ENCODE results near the gene CPLX3. TPM values are rescaled to one million over a fixed set of nuclear protein-coding genes. Genes with fewer than 3 reads are reported as not detected.

The CPLX3 gene
- total RNA-seq = not detected in 2 replicates

GRCh38 chr15:74826364-74826819 is at the start of gene CPLX3:
TSS of gene CPLX3 (plus strand) at chr15:74826627. CDS start at chr15:74826704, 77 bp downstream.

DNA sequence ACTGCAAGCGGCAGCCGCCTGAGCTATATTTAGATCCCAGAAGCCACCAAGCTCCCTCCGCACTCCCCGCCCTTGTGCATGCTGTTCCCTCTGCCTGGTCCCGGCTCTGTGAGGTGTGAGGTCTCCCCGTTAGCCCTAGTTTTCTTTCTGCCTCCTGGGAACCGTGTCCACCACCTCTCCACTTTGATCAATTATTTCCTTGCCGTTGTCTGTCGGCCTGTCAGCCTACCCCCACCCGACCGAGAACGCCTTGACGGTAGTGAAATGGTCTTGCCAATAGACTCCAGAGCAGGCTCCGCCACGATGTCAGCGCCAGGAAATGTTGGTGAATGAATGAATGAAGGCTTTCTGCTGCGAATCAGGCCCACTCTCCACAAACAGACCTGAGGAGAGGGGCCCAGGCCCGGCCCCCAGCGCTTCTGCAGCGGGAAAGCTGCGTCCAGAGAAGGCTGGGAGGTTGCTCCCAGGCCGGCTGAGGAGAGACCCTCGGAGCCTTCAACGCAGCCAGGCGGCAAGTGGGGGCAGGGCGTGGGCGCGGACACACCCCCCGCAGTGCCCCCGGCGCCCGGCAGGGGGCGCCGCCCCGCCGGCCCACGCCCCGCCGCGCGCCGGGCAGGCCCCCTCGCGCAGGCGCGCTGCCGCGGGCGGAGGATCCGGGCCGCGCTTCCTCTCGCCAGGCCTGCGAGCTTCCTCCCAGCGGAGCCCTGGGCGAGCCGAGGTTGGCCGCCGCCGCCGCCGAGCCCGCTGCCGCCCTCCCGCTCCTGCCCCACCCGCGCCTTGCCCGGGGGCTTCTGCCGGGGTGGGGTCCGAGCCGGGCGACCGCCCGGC is 44.8 kb upstream of the CPLX3 start, which contains the start of gene CSK:
Gene CSK (plus strand): TSS at position 650 of the 828 bp plus-strand sequence. CDS start 16,218 bp downstream, outside the sequence.

DNA sequence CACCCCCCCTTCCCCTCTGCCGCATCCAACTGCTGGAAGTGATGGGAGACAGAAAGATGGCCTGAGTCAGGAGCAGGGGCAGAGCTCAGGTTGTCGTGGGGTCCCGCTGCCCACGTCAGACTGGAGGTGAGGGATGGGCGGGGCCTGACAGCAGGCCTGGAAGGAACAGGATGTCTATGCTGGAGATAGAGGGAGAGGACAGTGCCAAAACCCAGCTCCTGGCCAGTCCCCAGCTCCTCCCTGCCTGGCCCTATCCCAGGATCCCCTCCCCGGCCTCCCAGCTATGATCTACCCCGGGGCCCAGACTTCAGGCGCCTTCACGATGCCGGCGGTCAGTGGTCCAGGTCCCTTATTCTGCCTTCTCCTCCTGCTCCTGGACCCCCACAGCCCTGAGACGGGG is 13.9 kb upstream of the CPLX3 start, which contains the start of gene LMAN1L:
Gene LMAN1L (plus strand): TSS at position 303 of the 400 bp plus-strand sequence. CDS start 20 bp downstream, at position 323.

DNA sequence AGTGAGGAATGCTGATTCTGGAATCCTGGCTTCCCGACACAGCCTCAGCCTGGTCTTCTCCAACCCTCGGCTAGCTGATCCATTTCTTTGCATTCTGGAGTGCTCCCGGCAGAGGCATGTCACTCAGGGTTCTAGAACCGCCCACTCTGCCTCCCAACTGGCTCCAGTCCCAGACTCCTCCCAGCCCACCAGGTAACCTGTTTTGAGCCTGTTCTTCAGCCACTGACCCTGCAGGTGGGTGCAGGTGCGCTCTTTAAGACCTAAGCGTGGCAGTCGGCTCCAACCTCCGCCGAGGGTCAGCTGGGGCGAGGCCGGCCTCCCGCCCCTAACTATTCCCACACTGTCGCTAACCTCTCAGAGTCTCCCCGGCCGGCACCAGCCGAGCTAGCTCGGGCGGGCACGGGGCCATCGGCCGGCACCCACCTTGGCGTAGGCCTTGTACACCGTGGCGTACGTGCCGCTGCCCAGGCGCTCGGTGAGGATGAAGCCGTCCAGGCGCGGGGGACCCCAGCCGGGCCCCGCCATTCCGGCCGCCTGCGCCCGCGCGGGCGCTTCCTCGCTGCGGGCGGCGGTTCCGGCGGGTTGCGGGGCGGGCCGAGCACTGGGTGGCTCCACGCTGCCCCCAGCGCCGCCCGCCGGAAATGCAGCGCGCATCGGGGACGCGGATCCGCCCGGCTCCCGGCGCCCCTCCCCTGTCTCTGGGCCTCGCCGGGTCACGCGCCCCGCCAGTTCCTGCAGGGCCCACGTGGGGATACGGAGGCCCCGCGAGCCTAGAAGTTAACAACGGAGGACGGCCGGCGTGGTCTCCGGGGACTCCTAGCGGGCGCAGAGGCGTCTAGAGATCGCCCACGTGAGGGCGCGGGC is 16.4 kb downstream of the CPLX3 start, which contains the start of gene ULK3:
Gene ULK3 (minus strand): TSS at position 576 of the 864 bp plus-strand sequence. CDS start 51 bp downstream, at position 525.

GRCh38 chr15:74873036-74873755 is 46.8 kb downstream of the CPLX3 start, which contains the start of gene SCAMP2:
TSS of gene SCAMP2 (minus strand) at chr15:74873365. CDS start at chr15:74873255, 110 bp downstream.

Other genes starting within 250 kb of the CPLX3 start
- gene CLK3, start 210.8 kb upstream of the CPLX3 start, total RNA-seq = 57.0 and 77.5 TPM in 2 replicates
- gene EDC3, start 130.6 kb upstream of the CPLX3 start, total RNA-seq = 10.0 and 12.6 TPM in 2 replicates
- 1.0 and 1.9 TPM in 2 replicates for gene CYP1A1, start 101.1 kb upstream of the CPLX3 start, total RNA-seq
- gene CYP1A2, start 77.8 kb upstream of the CPLX3 start, total RNA-seq = not detected in 2 replicates
- gene CSK, start 44.5 kb upstream of the CPLX3 start, total RNA-seq = 29.5 and 31.6 TPM in 2 replicates
- not detected in 2 replicates for gene LMAN1L, start 13.8 kb upstream of the CPLX3 start, total RNA-seq
- 17.4 and 18.7 TPM in 2 replicates for gene ULK3, start 16.5 kb downstream of the CPLX3 start, total RNA-seq
- gene SCAMP2, start 46.7 kb downstream of the CPLX3 start, total RNA-seq = 33.7 and 51.1 TPM in 2 replicates
- gene MPI, start 63.4 kb downstream of the CPLX3 start, total RNA-seq = 41.4 and 53.0 TPM in 2 replicates
- gene FAM219B, start 80.2 kb downstream of the CPLX3 start, total RNA-seq = 21.5 and 29.6 TPM in 2 replicates
- 129 and 180 TPM in 2 replicates for gene COX5A, start 111.4 kb downstream of the CPLX3 start, total RNA-seq
- 1.6 and 3.7 TPM in 2 replicates for gene RPP25, start 130.1 kb downstream of the CPLX3 start, total RNA-seq
- under 0.01 TPM in 1 of 2 replicates, not detected in the other for gene SCAMP5, start 168.9 kb downstream of the CPLX3 start, total RNA-seq
- 10.5 and 30.1 TPM in 2 replicates for gene PPCDC, start 197.0 kb downstream of the CPLX3 start, total RNA-seq